BE2C (cell line): ENCODE data around the gene CDH13.

Experiments used
- DNase-seq: peaks from one replicate; pipeline ENCODE4 v3.0.0-alpha.2; 2020
- H3K27me3 ChIP-seq: fragments of 250-450 bp; sonication (Bioruptor Pico); 2 replicates; pipeline ENCODE4 v1.5.1; 2020; ENCODE audit warnings: mild to moderate bottlenecking
- H3K36me3 ChIP-seq: fragments of 250-450 bp; sonication (Bioruptor Pico); 2 replicates; pipeline ENCODE4 v1.5.1; 2020; ENCODE audit warnings: mild to moderate bottlenecking
- H3K4me1 ChIP-seq: fragments of 250-450 bp; sonication (Bioruptor Pico); 2 replicates; pipeline ENCODE4 v1.5.1; 2020
- H3K4me3 ChIP-seq: 2 replicates; pipeline ENCODE4 v1.5.1; 2011; ENCODE audit warnings: low read depth, low read length
- H3K9me3 ChIP-seq: fragments of 250-450 bp; sonication (Bioruptor Pico); 2 replicates; pipeline ENCODE4 v1.5.1; 2020
- CTCF ChIP-seq: IDR thresholded peaks from 2 replicates; pipeline ENCODE4 v1.5.1; 2012; ENCODE audit warnings: mild to moderate bottlenecking, low read depth, low read length

Gene CDH13

GRCh38 chr16:83296505-83296904 is 669.7 kb downstream of the CDH13 start:
- TF ChIP-seq CTCF: no peak
- H3K9me3 ChIP-seq: no peaks in the 10 kb centered on the region
- H3K36me3 ChIP-seq: no peaks in the 10 kb centered on the region
- no peak overlapping the region for H3K4me3 ChIP-seq
- no peak for DNase-seq
- H3K27me3 ChIP-seq: no peaks in the 10 kb centered on the region
- no peaks in the 10 kb centered on the region for H3K4me1 ChIP-seq

- DNase-seq: no peak
- Histone ChIP-seq H3K36me3 (no peaks in the 10 kb centered on the region), H3K4me3 (no peak overlapping the region), H3K27me3 (no peaks in the 10 kb centered on the region), H3K4me1 (no peaks in the 10 kb centered on the region), H3K9me3 (no peaks in the 10 kb centered on the region)
- TF ChIP-seq CTCF: no peak
Observed at GRCh38 chr16:83298541-83298940, 671.8 kb downstream of the CDH13 start.

GRCh38 chr16:83300326-83300725 is 673.6 kb downstream of the CDH13 start:
- peak; percentile 10 for DNase-seq
- H3K9me3 ChIP-seq: no peaks in the 10 kb centered on the region
- no peaks in the 10 kb centered on the region for H3K4me1 ChIP-seq
- no peak overlapping the region for H3K4me3 ChIP-seq
- no peaks in the 10 kb centered on the region for H3K27me3 ChIP-seq
- H3K36me3 ChIP-seq: no peaks in the 10 kb centered on the region
- no peak for TF ChIP-seq CTCF

- no peak for TF ChIP-seq CTCF
Observed at GRCh38 chr16:83301971-83302370, 675.2 kb downstream of the CDH13 start.

GRCh38 chr16:83302853-83303252 is 676.1 kb downstream of the CDH13 start:
- no peak overlapping the region for H3K4me3 ChIP-seq
- no peak for DNase-seq
- H3K9me3 ChIP-seq: no peaks in the 10 kb centered on the region
- no peaks in the 10 kb centered on the region for H3K4me1 ChIP-seq
- H3K27me3 ChIP-seq: no peaks in the 10 kb centered on the region
- H3K36me3 ChIP-seq: no peaks in the 10 kb centered on the region
- no peak for TF ChIP-seq CTCF

More at GRCh38 chr16:83301971-83302370, 675.2 kb downstream of the CDH13 start:
- Histone ChIP-seq H3K9me3 (no peaks in the 10 kb centered on the region), H3K27me3 (no peaks in the 10 kb centered on the region), H3K4me3 (no peak overlapping the region), H3K4me1 (no peaks in the 10 kb centered on the region), H3K36me3 (no peaks in the 10 kb centered on the region)
- DNase-seq: no peak

- Histone ChIP-seq H3K4me3 (no peak overlapping the region), H3K36me3 (no peaks in the 10 kb centered on the region), H3K9me3 (no peaks in the 10 kb centered on the region), H3K27me3 (no peaks in the 10 kb centered on the region), H3K4me1 (no peaks in the 10 kb centered on the region)
- no peak for TF ChIP-seq CTCF
- no peak for DNase-seq
Observed at GRCh38 chr16:83305092-83305491, 678.3 kb downstream of the CDH13 start.
